GM18907 (cell line): ENCODE data around the gene PDLIM5.

Experiments
- ATAC-seq: cut with Tn5 transposase; IDR thresholded peaks from one replicate; pipeline ENCODE4 v1.9.1; 2021; ENCODE audit warnings: mild to moderate bottlenecking, moderate library complexity; ENCODE audit not compliant: unreplicated experiment

Gene PDLIM5

DNA sequence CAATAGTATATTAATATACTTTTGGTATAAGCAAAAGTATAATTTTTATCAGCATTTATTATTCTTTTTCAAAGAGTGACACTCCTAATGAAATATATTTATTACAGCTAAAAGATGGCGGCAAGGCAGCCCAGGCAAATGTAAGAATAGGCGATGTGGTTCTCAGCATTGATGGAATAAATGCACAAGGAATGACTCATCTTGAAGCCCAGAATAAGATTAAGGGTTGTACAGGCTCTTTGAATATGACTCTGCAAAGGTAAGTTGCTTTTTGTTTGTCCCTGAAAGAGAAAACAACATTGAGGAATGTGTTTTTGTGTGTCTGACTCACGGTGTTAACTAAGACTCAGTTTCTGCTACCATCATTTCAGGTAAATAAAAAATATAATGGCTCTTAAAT is 71.9 kb downstream of the PDLIM5 start:
- no peak for ATAC-seq

DNA sequence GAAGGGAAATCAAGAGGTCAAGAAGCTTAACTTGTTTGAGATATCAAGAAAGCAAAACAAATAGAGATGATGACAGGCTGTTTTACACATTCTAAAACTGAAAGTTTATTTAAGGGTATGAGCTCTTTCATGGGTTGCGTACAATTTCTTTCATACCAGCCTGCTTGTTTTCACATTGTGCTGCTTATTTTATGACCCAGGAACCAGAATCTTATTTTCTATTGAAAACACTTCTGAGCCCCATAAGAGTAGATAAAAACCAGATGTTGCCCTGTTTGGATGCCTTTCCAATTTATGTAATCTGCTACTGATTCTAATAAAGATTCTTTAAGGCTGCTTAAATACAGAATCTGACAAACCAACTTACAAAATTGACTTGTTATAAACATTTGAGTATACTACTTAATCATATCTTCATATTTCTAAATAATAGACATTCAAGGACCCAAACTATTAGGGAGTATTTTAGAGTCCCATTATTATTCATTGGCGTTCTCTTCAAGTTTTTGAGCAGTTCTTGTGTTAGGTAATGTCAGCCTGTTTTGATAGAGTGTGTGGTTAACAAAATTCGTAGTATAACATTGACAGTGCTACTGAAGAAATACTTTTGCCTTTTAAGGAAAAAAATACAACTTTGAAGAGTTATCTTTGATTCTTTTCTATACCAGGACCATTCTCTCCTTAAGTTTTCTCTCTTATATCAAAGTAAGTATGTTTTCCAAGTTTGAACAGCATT is 74.4 kb downstream of the PDLIM5 start:
- ATAC-seq = peak; percentile 69

DNA sequence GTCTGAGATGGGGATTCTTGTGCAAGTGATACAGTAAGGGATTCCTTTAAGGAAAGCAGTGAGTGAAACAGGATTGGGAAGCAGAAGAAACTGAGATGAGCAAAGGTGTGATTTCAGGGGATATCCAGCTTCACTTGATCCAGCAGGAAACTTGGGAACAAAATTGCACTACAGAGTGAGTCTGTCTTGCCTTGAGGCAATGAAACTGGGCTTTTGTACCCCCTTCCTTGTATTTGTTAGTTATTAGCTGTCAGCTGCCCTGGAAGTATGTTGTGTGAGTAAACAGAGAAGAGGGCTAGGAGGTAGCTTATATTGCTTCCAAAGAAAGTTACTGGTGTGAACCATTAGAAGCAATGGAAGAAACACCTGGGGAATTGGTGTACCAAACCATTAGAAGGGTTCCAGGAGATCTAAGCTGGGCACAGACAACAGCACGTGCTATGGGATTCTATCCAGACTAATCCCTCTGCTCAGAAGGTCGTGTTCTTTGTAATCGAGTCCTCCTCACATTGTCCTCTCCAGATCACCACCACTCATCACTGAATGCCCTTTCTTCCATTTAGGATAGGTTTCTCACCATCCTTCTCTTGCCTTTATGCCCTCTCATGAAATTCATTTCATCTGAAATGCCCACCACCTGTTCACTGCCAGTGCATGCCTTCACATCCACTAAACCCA is 76.0 kb downstream of the PDLIM5 start:
- ATAC-seq = no peak

DNA sequence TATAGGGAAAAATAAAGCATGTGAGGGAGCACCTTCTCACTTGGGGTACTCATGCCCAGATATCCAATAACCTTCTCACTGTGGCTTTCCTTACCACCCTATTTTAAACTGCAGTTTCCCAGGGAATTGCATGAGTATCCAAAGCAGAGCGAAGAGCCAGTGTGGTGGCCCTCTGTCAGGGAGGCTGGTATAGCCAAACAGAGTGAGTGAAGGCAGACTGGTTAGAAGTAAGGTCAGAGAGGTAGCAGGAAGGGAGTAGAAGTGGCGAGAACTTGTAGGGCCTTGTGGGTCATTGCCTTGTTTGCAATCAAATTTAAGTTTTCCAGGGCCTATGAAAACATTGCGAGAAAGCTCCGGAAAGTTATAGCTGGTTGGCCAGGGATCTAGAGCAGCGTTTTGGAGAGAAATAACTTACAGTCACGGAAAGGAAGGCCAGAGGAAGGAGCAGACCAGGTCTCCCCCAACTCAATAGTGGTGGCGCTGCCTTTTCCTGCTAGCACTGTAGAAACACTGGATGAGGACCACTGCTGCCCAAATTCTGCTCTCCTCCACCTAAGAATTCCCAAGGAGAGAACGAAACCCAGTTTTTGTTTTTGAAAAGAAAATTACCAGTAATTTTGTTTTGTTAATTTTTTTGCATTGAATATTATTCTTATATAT is 77.2 kb downstream of the PDLIM5 start:
- ATAC-seq = no peak

DNA sequence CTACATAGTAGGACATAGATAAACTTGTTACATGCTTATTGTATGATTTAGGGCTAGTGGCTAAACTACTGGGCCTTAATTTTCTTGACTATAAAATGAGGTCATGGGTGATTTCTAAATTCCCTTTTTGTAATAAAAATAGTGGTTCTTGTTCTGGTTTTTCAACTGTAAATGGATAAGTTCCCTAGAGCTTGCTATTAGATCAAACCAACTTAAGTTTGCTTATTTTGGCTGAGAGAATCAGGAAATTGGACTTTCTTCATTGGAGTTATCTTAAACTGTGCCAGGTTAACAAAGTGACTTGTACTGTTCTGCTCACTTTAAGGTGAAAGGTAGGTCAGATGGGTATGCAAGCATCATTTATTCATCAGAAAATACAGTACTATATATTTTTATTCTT is 78.3 kb downstream of the PDLIM5 start:
- no peak for ATAC-seq

DNA sequence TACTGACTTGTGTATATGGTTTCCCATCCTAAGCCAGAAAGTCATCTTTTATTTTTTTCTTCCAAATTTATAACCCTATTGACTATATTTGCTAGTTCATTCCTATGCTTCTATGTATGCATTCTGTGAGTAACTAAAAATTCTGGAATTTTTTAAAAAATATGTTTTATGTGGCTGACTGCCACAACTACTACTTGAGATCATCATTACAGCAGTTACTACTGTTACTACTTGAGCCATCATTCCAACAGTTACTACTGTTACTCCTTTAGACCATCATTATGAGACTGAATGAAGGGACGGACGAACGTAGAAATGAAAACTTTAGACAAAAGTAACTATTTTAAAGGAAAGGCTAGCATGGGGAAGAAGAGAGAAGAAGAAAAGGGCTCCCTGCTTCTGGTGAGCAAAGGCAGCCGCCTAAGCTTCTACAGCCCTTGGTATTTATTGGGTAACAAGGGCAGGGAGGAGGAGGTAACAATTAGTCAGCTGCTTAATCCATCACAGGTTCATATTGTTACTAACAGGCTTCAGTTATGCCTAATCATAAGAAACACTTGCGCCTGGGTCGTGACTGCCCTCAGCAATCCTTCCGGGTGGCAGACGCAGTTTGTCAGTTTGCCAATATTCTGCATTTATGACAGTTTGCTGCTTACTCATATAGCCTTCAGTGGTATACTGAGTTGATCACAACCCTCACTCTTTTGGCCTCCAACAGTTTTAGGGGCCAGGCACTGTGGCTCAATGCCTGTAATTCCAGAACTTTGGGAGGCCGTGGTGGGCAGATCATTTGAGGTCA is 80.4 kb downstream of the PDLIM5 start:
- ATAC-seq = no peak

DNA sequence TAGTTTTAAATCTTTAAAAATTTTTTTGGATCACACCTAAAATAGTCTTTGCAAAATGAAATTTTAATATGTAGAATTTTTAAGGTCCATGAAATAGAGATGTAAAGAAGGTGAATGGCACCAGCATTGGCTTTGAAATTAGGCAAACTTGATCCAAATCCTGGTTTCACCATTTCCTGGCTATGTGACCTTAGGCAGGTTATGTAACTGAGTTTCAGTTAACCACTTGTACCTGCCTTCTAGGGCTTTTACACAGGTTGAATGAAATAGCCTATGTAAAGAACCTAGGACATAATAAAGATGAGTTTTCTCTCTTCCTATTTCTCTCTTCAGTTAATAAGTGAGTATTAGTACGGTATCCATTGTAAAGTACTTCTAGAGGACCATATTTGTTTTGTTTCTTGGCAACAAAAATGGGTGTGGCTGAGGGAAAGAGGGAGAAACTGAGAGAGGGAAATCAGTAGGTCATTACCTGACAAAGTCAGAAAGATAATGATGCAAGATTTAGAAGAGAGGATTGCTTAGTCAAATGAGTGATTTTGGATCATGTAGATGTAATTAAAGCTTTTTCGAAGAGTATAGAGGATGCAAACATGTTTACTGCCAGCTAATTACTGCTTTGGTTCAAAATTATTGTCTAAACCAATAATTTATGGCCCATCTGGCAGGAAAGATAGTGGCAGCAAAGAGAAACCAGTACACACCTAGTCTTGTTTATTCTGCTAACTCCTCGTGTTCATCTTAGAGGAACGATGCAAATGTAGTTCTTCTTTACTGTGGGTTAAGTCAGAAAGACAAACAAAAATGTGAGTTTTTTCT is 81.9 kb downstream of the PDLIM5 start:
- no peak for ATAC-seq

DNA sequence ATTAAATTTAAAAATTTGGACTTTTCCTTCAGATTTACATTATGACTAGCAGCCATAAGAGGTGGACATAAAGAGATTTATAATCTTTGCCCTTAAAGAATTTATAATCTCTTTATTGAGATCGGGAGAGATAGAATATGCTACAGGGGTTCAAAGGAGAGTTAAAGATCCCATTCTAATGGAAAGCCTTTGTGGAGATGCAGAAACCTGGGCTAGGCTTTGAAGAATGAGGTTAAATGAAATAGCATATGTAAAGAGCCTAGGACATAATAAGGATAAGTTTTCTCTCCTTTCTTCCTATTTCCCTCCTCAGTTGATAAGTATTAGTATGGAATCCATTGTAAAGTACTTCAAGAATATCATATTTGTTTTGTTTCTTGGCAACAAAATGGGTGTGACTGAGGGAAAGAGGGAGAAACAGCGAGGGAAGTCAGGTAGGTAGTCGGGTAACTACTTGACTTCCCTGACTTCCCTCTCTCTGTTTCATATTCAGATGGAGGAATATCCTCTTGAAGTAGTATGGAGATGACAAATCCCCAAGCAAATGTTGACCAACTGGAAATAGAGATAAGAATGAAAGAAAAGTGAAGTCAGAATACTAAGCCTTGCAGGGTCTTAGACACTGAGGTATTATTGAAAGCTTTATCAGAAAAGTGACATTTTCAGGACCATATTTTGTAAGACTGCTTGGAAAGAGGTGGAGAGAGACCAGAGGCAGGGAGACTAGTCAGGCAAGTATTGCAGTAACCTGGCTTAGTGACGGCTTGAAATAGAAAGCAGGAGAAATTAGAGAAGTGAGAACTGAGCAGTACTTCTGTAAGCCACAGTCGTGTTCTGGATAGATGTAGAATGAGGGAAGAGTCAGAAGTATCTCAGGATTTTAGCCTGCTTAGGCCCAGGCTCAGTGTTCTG is 82.9 kb downstream of the PDLIM5 start:
- ATAC-seq = peak; percentile 92

DNA sequence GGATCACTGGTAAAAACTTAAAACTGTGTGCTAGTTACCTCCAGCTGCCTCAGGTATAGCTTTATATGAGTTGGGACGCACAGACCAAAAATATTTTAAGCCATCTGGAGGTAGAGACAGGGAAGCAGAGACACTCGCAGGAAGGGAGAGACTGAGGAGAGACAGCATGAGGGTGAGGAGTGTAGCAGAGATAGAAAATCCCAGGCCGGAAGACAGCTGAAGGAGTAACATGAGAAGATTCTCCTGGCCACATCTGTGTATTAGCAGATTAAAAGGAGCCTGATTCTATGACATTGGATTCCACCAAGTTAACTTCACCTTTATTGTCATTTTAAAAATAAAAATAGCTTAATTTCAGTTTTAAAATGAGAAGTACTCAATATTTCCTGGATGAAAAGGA is 84.3 kb downstream of the PDLIM5 start:
- ATAC-seq = no peak

DNA sequence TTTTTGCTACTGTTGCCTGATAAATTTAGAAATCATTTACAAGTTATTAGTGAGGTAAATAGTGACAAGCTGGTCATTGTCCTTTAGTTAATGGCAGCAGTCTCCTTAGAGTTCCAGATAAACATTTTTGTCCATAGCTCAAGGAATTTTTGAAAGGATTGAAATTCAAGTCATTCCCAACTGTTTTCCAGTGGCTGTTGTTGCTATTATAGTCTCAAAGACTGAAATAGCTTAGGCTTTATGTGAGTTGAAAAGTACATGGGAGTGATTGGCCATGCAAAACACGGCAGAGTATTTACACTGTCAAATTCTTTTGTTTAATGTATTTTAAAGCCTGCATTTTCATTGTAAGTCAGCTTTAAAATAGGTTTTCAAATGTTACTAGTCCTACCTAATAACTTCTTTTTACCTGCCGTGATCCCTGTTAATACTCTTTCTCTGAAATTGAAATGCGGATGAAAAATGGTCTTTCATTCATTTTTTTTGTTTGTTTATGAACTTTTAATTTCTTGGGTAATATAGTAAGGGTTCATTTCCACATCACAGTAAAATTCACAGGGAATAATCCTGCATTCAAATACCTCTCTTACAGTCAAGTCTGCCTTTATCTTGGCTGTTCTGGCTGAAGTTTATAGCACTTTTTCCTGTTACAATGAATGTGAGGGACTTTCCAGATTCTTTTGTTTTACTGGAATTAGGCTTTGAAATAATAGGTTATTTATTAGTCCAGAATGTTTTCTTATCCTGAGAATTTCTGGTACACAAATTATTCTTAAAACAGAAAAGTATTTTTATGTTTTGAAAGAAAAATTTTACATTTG is 85.1 kb downstream of the PDLIM5 start:
- no peak for ATAC-seq

DNA sequence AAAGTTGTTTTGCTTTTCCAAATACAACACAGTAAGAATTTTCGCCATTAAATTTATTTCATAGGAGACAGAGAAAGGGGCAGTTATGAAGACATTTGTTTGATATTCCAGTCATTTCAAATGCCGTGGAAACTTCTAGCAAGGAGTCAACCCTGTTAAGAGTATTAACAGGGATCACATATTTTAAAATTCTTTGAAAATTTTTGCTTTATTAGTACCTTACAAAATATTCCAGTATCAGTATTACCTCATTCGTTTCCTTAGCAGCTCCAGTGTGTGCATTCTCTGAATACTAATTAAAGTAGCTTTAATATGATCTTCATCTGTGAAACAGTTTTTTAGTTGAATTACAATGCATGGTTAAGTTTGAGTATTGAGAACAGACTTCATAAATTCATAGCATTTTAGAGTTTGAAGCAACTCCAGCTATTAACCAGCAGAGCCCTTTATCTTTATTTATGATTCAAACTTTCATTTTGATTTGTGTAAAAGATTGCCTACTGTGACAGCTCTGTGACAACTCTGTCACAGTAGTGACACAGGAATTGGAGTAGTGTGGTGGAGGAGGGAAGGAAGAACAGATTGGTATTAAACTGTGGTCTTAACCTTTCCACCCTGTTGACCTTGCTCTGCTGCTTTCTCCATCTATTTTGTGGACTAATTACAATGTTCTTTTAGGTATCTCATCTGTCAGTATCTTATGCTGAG is 86.3 kb downstream of the PDLIM5 start:
- ATAC-seq = no peak

DNA sequence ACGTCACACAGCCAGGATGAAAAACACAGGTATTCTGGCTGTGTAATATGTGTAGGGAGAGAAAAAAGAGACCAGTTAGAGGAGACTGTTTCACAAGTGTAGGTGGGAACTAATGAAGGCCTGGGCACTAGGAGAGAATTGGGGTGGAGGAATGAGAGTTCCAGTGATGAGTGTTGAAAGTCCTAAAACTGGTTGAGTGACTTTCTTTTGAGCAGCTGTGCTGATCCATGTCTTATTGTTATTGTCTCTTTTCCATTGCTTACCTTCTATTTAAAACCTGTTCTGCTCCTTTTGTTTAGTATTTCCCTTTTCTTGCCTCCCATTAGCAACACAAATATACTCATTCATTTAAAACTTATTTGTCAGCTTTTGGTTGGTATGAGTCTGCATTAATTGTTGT is 88.7 kb downstream of the PDLIM5 start:
- no peak for ATAC-seq

DNA sequence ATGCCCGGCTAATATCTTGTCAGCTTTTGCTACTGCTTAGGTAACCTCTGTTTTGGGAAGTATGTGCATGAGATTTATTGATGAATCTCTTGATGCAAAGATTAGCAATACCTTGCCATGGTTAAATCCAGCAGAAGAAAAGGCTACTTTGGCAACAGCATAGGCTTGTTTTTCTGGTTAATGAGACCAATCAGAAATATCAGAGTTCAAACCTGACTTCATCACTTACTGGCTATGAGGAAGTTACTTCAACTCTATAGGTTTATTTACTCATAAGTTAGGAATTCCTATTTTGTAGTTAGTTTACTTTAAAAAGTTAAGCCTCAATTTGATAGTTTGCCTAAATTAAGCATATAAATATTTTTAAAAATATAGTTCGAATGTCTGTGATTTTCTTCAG is 93.1 kb downstream of the PDLIM5 start:
- ATAC-seq = no peak

DNA sequence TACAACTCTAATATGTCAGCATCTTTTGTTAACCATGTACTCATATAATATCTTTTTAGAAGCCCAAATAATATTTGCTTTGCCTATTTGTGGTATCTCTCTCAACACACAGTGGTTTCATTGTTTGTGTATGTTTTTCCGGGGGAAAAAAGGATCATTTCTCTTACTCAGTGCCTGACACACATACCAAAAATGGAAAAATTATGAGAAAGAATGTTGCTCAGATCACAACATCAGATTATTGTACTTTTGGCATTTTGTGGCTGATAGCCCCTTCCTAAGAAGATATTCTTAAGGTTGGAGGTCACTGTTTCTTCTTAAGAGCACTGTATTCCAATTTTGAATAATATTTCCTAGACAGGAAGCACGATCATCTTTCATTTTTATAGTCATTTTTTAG is 93.6 kb downstream of the PDLIM5 start:
- ATAC-seq = no peak

DNA sequence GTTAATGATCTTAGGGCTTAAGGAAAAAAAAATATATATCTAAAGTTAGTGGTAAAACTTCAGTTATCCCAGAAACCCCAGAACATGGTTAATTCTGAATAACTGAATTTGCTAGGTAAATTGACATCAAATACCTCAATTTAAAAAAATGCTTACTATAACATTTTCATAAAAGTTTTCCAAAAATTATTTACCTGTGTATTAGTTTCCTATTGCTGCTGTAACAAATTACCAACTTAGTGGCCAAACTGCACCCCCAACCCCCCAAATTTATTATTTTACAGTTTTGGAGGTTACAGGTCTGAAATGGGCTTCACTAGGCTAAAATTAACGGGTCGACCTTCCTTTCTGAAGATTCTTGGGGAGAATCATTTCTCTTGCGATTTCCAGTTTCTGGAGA is 95.2 kb downstream of the PDLIM5 start:
- ATAC-seq = no peak

DNA sequence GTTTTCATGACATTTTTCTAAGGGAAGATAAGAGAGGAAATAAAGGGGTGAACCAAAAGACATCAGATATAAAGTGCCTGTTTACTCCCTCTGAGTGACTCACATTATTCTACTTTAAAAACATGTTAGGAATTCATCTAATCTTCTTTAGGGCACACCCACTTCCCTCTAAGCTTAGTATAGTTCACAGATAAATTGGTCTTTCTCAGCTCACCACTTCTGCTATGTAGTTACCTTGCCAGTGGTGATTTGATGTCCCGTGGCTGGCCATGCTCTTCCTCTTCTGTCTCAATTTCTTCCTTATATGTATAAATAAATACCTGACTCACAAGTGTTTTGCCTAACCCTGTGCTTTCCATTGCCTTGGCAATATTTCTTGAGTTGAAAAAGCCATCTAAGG is 96.8 kb downstream of the PDLIM5 start:
- ATAC-seq = no peak

DNA sequence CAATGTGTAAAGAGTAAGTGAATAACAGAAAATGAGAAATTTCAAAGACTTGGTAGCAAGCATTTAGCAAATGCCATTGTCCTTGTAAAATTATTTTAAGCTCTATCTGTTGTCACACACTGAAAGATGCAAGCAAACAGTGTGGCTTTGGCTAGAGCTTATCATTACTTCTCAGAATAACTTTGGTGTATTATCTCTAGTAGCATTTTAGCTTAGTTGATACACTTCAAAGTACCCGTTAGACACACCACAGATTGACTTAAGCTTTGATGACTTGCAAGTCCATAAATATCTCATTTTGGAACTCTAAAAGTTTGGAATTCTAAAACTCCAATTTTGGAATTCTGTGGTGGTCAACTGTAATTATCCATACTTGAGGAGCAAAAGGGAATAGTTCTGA is 98.6 kb downstream of the PDLIM5 start:
- no peak for ATAC-seq

DNA sequence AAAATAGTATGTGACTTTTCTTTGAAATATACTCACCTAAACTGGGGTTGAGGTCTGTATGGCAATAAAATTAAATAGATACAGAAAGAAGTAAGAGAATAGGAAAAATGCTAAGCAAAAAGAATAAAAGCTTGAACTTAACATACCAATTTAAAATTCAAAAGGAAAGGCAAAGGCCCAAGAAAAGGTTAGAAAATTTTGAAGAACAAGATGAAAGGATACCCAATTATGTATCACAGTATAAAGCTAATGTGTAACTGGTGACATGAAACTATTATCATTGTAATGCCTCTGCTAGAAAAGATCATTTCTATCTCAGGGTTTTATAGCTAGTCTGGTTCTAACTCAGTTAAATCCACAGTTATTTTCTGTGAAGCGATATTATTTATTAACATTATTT is 99.1 kb downstream of the PDLIM5 start:
- ATAC-seq = no peak
